ENCODE measurements around the gene KLHL26. TPM values are rescaled to one million over a fixed set of nuclear protein-coding genes. Genes with fewer than 3 reads are reported as not detected.
A peak's percentile ranks its signal among the peaks of the same experiment; 100 is the strongest.
"Not testable (repeated sequence)": the region's sequence is repeated elsewhere in the genome, so short reads cannot be mapped to it uniquely, and the experiment has no call there.

KLHL26 gene
- total RNA-seq, 1 experiment from 2014 or later, result 3.6 TPM

DNA sequence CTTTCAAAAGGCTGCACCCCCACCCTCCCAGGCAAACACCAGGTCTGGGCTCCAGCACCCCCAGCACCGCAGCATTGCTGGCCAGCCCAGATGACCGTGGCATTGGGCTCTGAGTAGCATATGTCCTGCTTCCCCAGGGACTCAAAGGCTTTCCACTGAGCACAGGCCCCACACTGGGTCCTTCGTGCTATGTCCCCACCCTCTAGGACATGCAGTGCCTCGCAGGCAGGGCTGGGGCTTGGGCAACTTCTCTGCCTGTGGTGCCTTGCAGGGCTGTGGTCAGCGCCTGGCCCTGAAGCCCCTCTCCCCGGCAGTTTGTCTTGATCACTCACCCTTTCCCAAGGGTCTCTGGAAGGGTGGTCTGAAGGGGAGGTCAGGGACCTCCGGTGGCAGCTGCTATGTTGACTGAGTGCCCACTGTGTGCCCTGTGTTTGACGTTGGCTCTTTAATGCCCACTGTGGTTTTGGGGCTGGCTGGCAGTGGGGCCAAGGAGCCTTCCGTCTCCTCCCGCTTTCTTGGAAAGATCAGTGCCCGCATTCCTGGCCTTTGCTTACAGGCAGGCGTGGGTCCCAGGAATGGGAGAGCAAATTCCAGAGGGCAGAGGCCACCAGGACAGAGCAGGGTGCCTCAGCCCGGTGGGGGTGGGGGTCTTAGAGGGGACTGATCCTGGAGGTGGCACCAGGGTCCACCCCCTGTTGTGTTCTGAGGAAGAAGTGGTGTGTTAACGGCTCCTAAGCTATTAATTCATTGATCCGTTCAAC lies 26.3 kb downstream of the KLHL26 start:
- DNase-seq (ENCODE audit: low read depth), result no peak

DNA sequence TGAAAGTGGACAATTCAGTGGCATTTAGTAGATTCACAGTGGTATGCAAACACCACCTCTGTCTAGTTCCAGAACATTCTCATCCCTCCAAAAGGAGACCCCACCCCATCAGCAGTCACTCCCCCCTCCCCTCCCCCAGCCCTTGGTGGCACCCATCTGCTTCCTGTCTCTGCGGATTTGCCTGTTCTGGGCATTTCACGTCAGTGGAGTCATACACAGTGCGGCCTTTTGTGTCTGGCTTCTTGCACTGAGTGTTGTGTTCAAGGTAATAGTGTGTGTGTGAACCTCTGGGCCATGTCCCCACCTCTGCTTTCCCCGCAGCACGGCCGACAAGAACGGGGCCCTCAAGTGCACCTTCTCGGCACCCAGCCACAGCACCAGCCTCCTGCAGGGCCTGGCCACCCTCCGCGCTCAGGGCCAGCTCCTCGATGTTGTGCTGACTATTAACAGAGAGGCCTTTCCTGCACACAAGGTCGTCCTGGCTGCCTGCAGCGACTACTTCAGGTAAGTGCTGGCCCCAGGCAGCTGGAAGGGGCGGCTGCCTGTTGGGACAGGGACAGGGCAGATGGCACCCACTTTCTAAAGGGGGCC lies 27.2 kb downstream of the KLHL26 start:
- DNase-seq (ENCODE audit: low read depth), result no peak

DNA sequence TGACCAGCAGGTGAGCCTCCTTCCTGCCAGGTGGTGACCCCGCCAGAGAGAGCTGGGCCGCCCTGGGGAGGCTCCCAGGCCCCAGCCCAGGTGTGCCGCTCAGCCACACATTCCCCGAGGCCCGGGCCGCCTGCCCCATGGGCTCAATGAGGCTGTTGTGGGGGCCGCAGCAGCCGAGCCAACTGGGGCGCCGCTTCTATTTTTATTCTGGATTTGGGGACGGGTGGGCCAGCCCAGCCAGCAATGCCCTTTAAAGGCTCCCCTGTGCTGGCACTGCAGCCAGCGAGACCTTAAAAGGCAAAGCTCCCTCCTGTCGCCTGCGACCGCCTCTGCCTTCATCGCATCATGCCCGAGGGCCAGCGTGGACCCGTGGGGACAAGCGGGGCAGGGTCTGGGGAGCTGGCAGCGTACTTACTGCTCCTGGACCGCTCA lies 29.0 kb downstream of the KLHL26 start:
- no peak for DNase-seq (ENCODE audit: low read depth)

DNA sequence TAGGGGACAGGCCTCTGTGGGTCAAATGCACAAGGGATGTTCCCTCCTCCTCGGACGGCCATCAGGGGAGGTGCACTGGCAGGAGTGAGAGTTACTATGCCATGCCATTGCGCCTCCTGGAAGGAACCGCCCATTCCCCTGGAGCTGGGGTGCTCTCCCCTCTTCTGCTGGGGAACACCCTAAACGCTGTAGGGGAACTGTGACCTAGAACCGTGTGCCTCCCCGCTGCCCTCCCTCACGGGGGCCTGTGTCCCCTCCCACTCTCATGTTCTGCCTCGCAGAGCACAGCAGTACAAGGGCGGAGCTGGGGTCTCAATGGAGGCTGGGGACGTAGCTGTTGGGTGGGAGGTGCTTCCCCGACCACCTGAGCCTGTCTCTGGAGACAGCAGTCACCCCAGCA lies 29.5 kb downstream of the KLHL26 start:
- DNase-seq (ENCODE audit: low read depth), result no peak

DNA sequence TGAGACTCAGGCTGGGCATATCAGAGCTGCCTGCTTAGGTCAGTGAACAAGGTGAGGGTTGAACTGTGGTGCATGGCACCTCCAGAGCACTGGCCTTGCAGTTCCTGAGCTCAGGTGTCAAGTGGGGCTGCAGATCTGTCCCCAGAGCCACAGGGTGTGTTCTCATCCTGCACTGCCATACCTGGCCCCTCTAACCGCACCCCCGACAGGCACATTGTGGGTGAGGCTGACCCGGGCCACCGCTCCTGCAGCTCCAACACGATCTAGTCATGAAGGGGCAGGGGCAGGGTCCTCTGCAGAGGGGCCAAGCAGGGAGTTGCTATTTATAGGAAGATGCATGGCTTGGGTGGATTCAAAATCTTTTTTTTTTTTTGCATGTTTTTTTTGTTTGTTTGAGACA lies 30.0 kb downstream of the KLHL26 start:
- DNase-seq (ENCODE audit: low read depth), result no peak

DNA sequence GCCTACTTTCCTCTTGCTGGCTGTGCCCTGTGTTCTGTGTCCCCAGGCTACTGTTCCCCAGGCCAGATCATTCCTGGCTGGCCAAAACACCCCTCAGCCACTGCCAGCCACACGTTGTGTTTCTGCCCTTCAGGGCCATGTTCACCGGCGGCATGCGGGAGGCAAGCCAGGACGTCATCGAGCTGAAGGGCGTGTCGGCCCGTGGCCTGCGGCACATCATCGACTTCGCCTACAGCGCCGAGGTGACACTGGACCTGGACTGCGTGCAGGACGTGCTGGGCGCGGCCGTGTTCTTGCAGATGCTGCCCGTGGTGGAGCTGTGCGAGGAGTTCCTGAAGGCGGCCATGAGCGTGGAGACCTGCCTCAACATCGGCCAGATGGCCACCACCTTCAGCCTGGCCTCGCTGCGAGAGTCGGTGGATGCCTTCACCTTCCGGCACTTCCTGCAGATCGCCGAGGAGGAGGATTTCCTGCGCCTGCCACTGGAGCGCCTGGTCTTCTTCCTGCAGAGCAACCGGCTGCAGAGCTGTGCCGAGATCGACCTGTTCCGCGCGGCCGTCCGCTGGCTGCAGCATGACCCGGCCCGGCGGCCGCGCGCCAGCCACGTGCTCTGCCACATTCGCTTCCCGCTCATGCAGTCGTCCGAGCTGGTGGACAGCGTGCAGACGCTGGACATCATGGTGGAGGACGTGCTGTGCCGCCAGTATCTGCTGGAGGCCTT lies 30.9 kb downstream of the KLHL26 start:
- DNase-seq (ENCODE audit: low read depth), result no peak

DNA sequence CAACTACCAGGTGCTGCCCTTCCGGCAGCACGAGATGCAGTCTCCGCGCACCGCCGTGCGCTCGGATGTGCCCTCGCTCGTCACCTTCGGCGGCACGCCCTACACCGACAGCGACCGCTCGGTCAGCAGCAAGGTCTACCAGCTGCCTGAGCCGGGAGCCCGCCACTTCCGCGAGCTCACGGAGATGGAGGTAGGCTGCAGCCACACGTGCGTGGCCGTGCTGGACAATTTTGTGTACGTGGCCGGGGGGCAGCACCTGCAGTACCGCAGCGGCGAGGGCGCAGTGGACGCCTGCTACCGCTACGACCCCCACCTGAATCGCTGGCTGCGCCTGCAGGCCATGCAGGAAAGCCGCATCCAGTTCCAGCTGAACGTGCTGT lies 31.4 kb downstream of the KLHL26 start:
- DNase-seq (ENCODE audit: low read depth), result no peak

DNA sequence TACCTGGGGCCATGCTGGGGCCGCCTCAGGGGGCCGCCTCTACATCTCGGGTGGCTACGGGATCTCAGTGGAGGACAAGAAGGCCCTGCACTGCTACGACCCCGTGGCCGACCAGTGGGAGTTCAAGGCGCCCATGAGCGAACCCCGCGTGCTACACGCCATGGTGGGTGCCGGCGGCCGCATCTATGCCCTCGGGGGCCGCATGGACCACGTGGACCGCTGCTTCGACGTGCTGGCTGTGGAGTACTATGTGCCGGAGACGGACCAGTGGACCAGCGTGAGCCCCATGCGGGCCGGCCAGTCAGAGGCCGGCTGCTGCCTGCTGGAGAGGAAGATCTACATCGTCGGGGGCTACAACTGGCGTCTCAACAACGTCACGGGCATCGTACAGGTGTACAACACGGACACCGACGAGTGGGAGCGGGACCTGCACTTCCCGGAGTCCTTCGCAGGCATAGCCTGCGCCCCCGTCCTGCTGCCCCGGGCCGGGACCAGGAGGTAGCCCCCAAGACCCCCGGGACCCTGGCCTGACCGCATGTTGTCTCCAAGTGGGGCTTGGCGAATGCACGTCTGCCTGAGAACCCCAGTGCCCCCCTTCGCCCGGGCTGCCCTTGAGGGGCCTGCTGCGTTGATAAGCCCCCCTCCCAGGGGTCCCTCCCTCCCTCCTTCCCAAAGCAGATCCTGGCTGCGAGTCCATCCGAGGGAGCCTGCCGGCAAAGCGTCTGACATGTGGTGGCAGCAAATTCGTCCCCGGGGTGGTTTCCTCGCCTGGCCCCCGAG lies 32.1 kb downstream of the KLHL26 start:
- no peak for DNase-seq (ENCODE audit: low read depth)

DNA sequence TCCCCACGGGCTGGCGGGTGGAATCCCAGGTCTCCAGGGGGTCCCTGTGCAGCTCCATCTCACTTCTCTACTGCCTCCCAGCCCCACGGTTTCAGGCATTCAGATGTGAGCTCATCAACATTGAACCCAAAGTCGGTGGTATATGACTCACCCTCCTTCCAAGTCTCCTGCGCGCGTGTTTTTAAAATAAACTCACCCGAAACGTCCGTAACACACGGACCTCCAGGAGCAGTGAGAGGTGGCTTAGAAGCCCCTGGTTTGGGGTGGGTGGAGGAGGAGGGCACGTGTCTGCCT lies 32.6 kb downstream of the KLHL26 start:
- DNase-seq (ENCODE audit: low read depth), result no peak

DNA sequence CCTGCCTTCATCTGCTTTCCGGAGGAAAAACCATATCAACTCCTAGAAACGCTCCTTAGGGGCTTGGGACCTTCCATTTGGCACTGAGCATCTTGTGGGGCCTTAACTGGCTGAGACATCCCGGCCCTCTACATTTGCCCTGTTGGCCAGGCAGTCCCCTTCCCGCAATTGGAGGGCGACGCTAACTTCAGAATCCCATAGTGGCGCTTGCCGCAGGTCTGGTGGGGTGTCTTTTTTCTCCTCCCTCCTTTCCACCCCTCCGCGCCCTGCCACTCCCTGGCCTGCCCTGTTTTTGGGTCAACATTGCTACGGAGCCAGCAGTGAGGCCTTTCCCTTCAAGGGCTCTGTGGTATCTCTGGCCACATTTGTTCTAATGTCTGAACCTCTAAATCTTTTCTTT lies 33.1 kb downstream of the KLHL26 start:
- DNase-seq (ENCODE audit: low read depth), result no peak

DNA sequence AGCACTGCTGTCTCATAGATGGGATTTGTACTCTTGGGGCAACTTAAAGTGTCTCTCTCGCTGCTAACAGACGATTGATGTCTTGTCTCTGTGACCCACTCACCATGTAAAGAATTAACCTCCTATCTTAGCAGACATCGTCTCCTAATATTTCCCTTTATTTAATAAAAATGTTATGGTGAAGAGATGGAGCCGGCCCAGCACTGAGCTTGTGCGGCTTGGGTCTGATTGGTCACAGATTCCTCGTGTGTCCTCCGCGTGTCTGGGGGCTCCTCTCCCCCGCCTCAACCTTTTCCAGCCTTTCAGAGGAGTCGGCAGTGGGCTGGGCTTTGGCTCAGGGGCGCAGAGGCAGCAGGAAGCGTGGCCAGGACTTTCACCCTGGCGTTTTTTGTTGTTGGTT lies 33.5 kb downstream of the KLHL26 start:
- no peak for DNase-seq (ENCODE audit: low read depth)

DNA sequence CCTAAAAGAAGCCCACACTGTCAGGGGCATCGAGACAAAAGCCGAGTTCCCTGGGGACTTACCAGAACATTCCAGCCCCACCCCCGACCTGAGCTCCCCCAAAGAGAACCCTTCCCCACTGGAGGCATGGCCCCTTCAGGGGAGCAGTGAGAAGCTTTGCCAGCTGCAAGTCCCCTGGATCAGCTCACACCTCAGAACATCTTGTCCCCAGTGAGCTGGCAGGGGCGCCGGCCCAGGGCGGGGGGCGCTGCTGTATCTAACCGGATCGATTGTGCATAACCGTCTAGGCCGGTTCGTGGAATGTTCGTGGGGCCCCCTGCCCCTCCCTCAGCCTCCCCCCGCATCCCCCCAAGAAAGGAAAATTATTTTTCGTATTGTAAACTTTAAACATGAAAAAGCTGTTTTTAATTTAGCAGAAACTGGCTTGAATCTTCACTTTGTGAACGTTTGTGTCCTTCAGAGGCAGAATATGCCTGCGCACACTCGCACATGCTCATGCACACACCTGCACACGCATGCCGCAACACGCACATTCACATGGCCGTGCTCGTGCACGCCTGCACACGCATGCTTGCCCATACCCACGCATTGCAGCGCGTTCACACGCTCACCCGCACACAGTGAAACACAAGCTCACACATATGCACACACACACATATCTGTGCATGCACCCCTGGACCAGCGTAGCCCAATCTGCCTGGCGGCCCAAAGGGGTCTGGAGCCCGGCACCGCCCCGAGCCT lies 34.6 kb downstream of the KLHL26 start:
- DNase-seq (ENCODE audit: low read depth), result no peak

DNA sequence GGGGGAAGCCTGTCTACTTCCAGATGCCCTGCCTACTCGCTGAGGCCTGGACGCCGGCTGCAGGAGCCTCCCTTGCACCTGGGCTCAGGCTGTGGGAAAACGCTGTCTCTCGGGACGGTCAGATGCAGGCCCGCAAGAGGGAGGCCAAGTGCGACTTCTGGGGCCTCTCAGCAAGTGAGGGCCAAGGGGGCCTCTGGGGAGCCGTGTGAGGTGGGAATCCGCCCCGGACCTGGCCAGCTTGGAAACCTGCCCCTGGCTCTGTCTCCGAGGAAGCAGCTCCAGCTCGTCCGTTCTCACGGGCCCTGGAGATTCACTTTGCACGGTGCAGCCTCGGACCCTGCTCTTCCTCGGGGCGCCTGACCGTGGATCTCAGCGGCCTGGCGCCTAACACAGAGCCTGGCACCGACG lies 35.2 kb downstream of the KLHL26 start:
- DNase-seq (ENCODE audit: low read depth), result no peak

DNA sequence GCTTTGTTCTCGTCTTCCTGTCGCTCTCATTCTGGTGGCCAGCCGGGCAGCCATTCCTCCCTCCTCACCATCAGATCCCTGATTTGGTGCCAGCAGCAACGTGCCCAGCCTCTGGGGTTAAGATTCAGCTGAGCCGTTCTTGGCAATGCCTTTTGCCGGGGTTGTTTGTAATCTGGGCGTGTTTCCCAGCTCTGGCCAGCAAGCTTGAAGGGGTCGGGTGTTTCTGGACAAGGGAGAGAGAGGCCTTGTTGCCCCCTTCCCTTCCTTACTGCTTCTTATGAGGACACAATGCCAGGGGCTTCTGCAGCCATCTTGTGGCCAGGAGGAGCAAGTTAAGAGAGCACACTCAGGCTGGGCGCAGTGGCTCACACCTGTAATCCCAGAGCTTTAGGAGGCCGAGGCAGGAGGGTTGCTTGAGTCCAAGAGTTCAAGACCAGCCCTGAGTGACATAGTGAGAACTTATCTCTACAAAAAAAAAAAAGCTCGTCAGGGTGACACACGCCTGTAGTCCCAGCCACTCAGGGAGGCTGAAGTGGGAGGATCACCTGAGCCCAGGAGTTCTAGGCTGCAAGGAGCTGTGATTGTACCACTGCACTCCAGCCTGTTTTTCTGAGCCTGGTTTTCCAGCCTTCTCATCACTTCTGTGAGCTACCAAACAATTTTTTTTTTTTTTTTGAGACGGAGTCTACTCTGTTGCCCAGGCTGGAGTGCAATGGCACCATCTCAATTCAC lies 35.9 kb downstream of the KLHL26 start:
- peak; percentile 20 for DNase-seq (ENCODE audit: low read depth)

DNA sequence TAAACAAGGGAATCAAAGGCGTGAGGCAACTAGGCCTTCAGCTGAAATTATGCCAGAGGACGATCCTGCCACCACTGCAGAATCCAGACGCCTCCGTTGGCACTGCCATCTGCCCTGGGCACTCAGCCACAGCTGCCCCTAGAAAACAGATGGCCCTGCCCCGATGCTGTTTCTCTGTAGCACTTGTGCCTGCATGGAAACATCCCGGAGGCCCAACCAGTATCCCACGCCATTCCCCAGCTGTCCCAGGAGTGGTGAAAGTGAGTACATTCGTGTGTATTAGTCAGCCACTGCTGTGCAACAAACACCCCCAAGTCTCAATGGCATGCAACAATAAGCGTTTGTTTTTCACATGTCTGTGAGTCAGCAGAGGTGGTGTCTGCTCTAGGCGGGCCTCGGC lies 37.8 kb downstream of the KLHL26 start:
- DNase-seq (ENCODE audit: low read depth), result no peak

DNA sequence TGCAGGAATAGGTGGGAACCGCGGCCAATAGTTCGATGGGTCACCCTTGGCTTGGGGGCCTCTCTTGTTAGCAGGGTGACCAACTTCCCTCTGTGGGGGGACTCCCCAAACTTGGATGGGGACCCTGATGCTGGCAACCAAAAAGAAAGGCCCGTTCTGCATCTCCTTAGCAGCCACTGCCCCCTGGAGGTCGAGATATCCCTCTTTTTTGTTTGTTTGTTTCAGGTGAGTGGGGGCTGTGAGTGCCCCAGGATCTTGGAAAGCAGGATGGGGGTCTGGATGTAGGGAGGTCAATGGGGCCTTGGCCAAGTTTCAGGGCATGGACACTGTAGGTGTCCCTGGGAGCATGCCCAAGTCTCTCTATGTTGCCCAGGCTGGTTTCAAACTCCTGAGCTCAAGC lies 39.0 kb downstream of the KLHL26 start:
- no peak for DNase-seq (ENCODE audit: low read depth)

DNA sequence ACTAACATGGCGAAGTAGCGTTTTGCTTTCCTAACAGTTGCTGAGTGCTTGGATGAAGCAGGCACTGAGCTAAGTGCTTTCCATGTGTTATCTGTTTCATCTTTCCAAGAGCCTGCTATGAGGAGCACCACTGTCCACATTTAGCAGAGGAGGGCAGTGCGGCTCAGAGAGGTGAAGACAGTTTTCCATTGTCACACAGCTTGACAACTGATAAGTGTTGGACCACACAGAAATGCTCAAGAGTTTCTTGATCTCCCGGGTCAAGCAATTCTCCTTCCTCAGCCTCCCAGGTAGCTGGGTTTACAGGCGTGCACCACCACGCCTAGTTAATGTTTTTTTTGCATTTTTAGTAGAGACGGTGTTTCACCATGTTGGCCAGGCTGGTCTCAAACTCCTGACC lies 39.9 kb downstream of the KLHL26 start:
- no peak for DNase-seq (ENCODE audit: low read depth)

DNA sequence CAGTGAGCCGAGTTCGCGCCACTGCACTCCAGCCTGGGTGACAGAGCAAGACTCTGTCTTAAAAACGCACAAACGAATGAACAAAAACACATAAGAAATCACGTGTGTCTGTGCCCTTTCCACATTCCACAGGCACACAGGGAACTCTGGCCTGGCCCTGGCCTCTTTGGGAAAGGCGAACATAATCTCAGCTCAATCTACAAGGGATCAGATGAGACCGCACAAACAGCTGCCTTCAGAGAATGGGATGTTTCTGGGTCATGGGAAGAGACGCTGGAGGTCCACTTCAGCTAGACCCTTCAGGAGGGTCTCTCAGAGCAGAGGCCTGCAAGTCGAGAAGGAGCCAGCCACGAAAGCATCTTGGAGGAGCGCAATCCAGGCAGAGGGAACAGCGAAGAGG lies 40.3 kb downstream of the KLHL26 start:
- no peak for DNase-seq (ENCODE audit: low read depth)

DNA sequence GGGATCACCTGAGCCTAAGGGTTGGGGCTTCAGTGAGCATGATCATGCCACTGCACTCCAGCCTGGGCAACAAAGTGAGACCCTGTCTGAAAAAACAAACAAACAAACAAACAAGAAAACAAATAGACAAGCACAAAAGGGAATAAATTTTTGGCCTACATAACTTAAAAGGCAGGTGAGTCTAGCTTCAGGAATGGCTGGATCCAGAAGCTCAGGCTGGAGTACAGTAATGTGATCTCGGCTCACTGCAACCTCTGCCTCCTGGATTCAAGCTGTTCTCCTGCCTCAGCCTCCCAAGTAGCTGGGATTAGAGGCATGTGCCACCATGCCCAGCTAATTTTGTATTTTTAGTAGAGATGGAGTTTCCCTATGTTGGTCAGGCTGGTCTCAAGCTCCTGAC lies 43.3 kb downstream of the KLHL26 start:
- not testable (repeated sequence) for DNase-seq (ENCODE audit: low read depth)

DNA sequence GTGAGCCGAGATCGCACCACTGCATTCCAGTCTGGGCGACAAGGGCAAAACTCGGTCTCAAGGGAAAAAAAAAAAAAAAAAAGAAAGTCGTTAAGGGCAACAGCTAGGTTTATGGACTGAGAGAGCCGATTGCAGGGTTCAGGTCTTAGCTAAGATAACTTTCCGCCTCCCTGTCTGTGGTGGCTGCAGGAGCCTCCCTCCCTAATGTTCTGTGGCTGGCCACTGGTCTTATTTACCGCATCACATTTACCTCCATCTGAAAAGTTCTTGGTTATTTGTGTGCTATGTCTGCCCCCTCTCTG lies 45.9 kb downstream of the KLHL26 start:
- peak; percentile 14 for DNase-seq (ENCODE audit: low read depth)
